HG03066 (cell line): ENCODE measurements around the gene FGF3.

Source experiments
- ATAC-seq: cut with Tn5 transposase; IDR thresholded peaks from one replicate; pipeline ENCODE4 v1.9.1; 2021; ENCODE audit warnings: low read depth; ENCODE audit not compliant: unreplicated experiment

FGF3 gene

GRCh38 chr11:69848201-69848600 lies 29.0 kb upstream of the FGF3 start:
- ATAC-seq, result no peak

GRCh38 chr11:69844396-69844795 lies 25.2 kb upstream of the FGF3 start:
- no peak for ATAC-seq

- ATAC-seq, result no peak
Observed at GRCh38 chr11:69843529-69843921, 24.3 kb upstream of the FGF3 start.

- no peak for ATAC-seq
Observed at GRCh38 chr11:69842746-69843528, 23.7 kb upstream of the FGF3 start.

GRCh38 chr11:69841859-69842698 lies 22.9 kb upstream of the FGF3 start:
- no peak for ATAC-seq

- no peak for ATAC-seq
Observed at GRCh38 chr11:69841170-69841858, 22.1 kb upstream of the FGF3 start.

- no peak for ATAC-seq
Observed at GRCh38 chr11:69840371-69841169, 21.4 kb upstream of the FGF3 start.

GRCh38 chr11:69839516-69839915 lies 20.3 kb upstream of the FGF3 start:
- no peak for ATAC-seq

GRCh38 chr11:69837791-69838190 lies 18.6 kb upstream of the FGF3 start:
- no peak for ATAC-seq

- ATAC-seq, result no peak
Observed at GRCh38 chr11:69836401-69836800, 17.2 kb upstream of the FGF3 start.

- ATAC-seq, result no peak
Observed at GRCh38 chr11:69834811-69835800, 15.9 kb upstream of the FGF3 start.

- no peak for ATAC-seq
Observed at GRCh38 chr11:69834251-69834650, 15.0 kb upstream of the FGF3 start.

GRCh38 chr11:69832561-69833413 lies 13.6 kb upstream of the FGF3 start:
- ATAC-seq, result no peak

GRCh38 chr11:69831985-69832384 lies 12.8 kb upstream of the FGF3 start:
- no peak for ATAC-seq

GRCh38 chr11:69830086-69830485 lies 10.9 kb upstream of the FGF3 start:
- ATAC-seq, result no peak

GRCh38 chr11:69828971-69829344 lies 9.7 kb upstream of the FGF3 start:
- ATAC-seq, result no peak

- no peak for ATAC-seq
Observed at GRCh38 chr11:69828276-69828970, 9.2 kb upstream of the FGF3 start.

- no peak for ATAC-seq
Observed at GRCh38 chr11:69826773-69827172, 7.6 kb upstream of the FGF3 start.
